B cell (primary cell): ENCODE data around the gene FCRL6. TPM values are rescaled to one million over a fixed set of nuclear protein-coding genes. Genes with fewer than 3 reads are reported as not detected.

Experiments used
- ATAC-seq: fragments of 200-7000 bp; cut with Tn5 transposase; one replicate; pipeline ENCODE4 v1.10.0; 2021; ENCODE audit warnings: low read depth, mild to moderate bottlenecking, moderate number of reproducible peaks, moderate library complexity
- CTCF ChIA-PET: fragments of 350-600 bp; sonication (Branson Sonifier 250); formaldehyde crosslinking; loops from one replicate; lab custom pipeline; 2021; ENCODE audit warnings: antibody characterized with exemption, inconsistent platforms; lab: Charles Lee
- POLR2A ChIA-PET: fragments of 350-600 bp; sonication (Branson Sonifier 250); formaldehyde crosslinking; loops from one replicate; lab custom pipeline; 2021; ENCODE audit warnings: antibody characterized with exemption; lab: Charles Lee
- DNase-seq: peaks from one replicate; pipeline ENCODE4 v3.0.0; 2013
- H2AFZ ChIP-seq: 2 replicates; pipeline ENCODE4 v1.6.1; 2012; ENCODE audit warnings: mild to moderate bottlenecking, low read depth, low read length; ENCODE audit not compliant: insufficient read depth, poor library complexity, severe bottlenecking
- H3K27ac ChIP-seq, 2 donors: 1 replicate in 1 of 2; 2 replicates in 1 of 2; pipeline ENCODE4 v1.5.1; 2012 to 2013; ENCODE audit warnings: low read length in 2 of 2, mild to moderate bottlenecking in 2 of 2, moderate library complexity in 1 of 2
- H3K27me3 ChIP-seq, 4 experiments: fragments of 200-600 bp in 1 of 4; sonication (generic) in 1 of 4; replicated peaks in 1 of 4; 1 replicate in 2 of 4; 2 replicates in 2 of 4; pipeline versions ENCODE4 v1.6.1 to v1.7.0; 2013 to 2016; ENCODE audit warnings: low read length in 3 of 4, mild to moderate bottlenecking in 2 of 4, mixed read lengths in 1 of 4, moderate library complexity in 1 of 4; ENCODE audit not compliant: insufficient read depth in 4 of 4, control insufficient read depth in 3 of 4; ENCODE audit errors: control extremely low read depth in 1 of 4
- H3K36me3 ChIP-seq, 2 experiments: replicated peaks in 1 of 2; 1 replicate in 1 of 2; 2 replicates in 1 of 2; pipeline versions ENCODE4 v1.6.1 to v1.7.1; 2013; ENCODE audit warnings: low read length in 1 of 2; ENCODE audit not compliant: insufficient read depth in 2 of 2, control insufficient read depth in 1 of 2; ENCODE audit errors: control extremely low read depth in 1 of 2, extremely low read depth in 1 of 2
- H3K4me1 ChIP-seq, 2 donors: fragments of 200-600 bp in 1 of 2; sonication (generic) in 1 of 2; 1 replicate in 1 of 2; 2 replicates in 1 of 2; pipeline versions ENCODE4 v1.5.1 to v1.6.1; 2013 to 2017; ENCODE audit warnings: low read length in 2 of 2; ENCODE audit not compliant: control insufficient read depth in 2 of 2, insufficient read depth in 2 of 2
- H3K4me2 ChIP-seq: replicated peaks from 2 replicates; pipeline ENCODE3; 2012; ENCODE audit warnings: mild to moderate bottlenecking, low read depth, low read length; ENCODE audit not compliant: poor library complexity, severe bottlenecking
- H3K4me3 ChIP-seq, 5 experiments: fragments of 200-600 bp in 1 of 5; sonication (generic) in 1 of 5; 1 replicate in 3 of 5; 2 replicates in 2 of 5; pipeline versions ENCODE4 v1.5.1 to v1.7.0; 2011 to 2016; ENCODE audit warnings: low read length in 4 of 5, mild to moderate bottlenecking in 4 of 5, low read depth in 2 of 5, control low read depth in 1 of 5, moderate library complexity in 1 of 5; ENCODE audit not compliant: insufficient read depth in 1 of 5; ENCODE audit errors: control extremely low read depth in 1 of 5, extremely low read depth in 1 of 5
- H3K79me2 ChIP-seq: fragments of 200-600 bp; sonication (generic); one replicate; pipeline ENCODE4 v1.6.0; 2016; ENCODE audit warnings: low read length; ENCODE audit not compliant: control insufficient read depth, insufficient read depth
- H3K9ac ChIP-seq: fragments of 200-600 bp; sonication (generic); 2 replicates; pipeline ENCODE4 v1.6.1; 2017; ENCODE audit warnings: mild to moderate bottlenecking, low read length, moderate library complexity
- H3K9me3 ChIP-seq, 3 donors: one replicate each; pipeline versions ENCODE4 v1.6.1 to v1.7.1; 2013; ENCODE audit warnings: low read length in 2 of 3; ENCODE audit not compliant: control insufficient read depth in 2 of 3, insufficient read depth in 1 of 3; ENCODE audit errors: control extremely low read depth in 1 of 3
- H4K20me1 ChIP-seq: 2 replicates; pipeline ENCODE4 v1.6.0; 2012; ENCODE audit warnings: mild to moderate bottlenecking, low read length; ENCODE audit not compliant: insufficient read depth, control insufficient read depth, poor library complexity, severe bottlenecking
- H3K27ac Mint-ChIP-seq: one replicate; pipeline ENCODE4 v1.8.0; 2021; ENCODE audit warnings: mixed read lengths
- H3K27me3 Mint-ChIP-seq: one replicate; pipeline ENCODE4 v1.8.0; 2021; ENCODE audit warnings: mixed read lengths
- H3K4me1 Mint-ChIP-seq: one replicate; pipeline ENCODE4 v1.8.0; 2021; ENCODE audit warnings: mixed read lengths
- H3K4me3 Mint-ChIP-seq: one replicate; pipeline ENCODE4 v1.8.0; 2021; ENCODE audit warnings: mixed read lengths
- H3K9me3 Mint-ChIP-seq: one replicate; pipeline ENCODE4 v1.8.0; 2022; ENCODE audit warnings: mixed read lengths; ENCODE audit not compliant: insufficient read depth
- EZH2 ChIP-seq: IDR thresholded peaks from 2 replicates; pipeline ENCODE4 v1.6.1; 2012; ENCODE audit warnings: borderline replicate concordance, low read depth, mild to moderate bottlenecking, moderate library complexity, low read length; ENCODE audit not compliant: insufficient read depth, poor library complexity, severe bottlenecking
- WGBS: methylation state at CpG from one replicate; pipeline ENCODE4 v1.1.5; 2013; ENCODE audit warnings: missing lambda C conversion rate; ENCODE audit not compliant: insufficient coverage; 5-methylcytosine and 5-hydroxymethylcytosine counted together
- intact Hi-C: fragments of 100-400 bp; cut with micrococcal nuclease; formaldehyde crosslinking; loops from one replicate; pipeline ENCODE4 v1.10.0; 2022
- polyA plus RNA-seq: library from polyadenylated mRNA; depleted of rRNA; stranded (reverse); fragments of >200 nt; gene quantifications from 2 replicates; pipeline ENCODE4 v1.2.3, GENCODE V29; 2012
- total RNA-seq, 2 donors: library from RNA; stranded (reverse); fragments of 120-200 nt in 1 of 2; gene quantifications; 1 replicate in 1 of 2; 2 replicates in 1 of 2; pipeline versions ENCODE4 v1.2.3 to v1.2.4, GENCODE V29; 2013 to 2022
- TF ChIP-seq, protein P1 (sequence below): fragments of 200-600 bp; IDR thresholded peaks from one replicate; pipeline ENCODE4 v1.8.0; 2022; ENCODE audit warnings: antibody characterized with exemption, mild to moderate bottlenecking

FCRL6 gene
- total and polyA plus RNA-seq, 2 donors (not counting 1 experiment from before 2014, with no cell fraction given), result 0.81 TPM; not detected in 1

- Histone ChIP-seq H3K36me3 (no peaks in the 10 kb centered on the region), H3K79me2 (no peaks in the 10 kb centered on the region), H3K9ac (no peak overlapping the region), H3K27me3 (peaks cover 0 to 15% (median 7%) of the 10 kb centered on the region in 4 experiments), H3K4me3 (no peak overlapping the region), H3K4me1 (peaks cover 8 to 10% of the 10 kb centered on the region in 2 donors), H4K20me1 (no peaks in the 10 kb centered on the region), H3K9me3 (no peaks in the 10 kb centered on the region), H2AFZ (no peak overlapping the region), H3K4me2 (no peak overlapping the region), H3K27ac (no peak overlapping the region)
- peaks cover 31% of the 10 kb centered on the region for H3K27me3 Mint-ChIP-seq
- H3K4me1 Mint-ChIP-seq, result peaks cover 6% of the 10 kb centered on the region
- intact Hi-C loops, result no loop called here
- DNase-seq, result no peak
- H3K4me3 Mint-ChIP-seq, result no peak overlapping the region
- no peak overlapping the region for H3K27ac Mint-ChIP-seq
- POLR2A ChIA-PET, result no interaction called here
- no peaks in the 10 kb centered on the region for H3K9me3 Mint-ChIP-seq
- no peak for ATAC-seq
- CTCF ChIA-PET, result interaction anchor here (1.2 to 2.4 kb wide), 3 partner anchors 23 to 232 kb away, joined by 3 to 11 read pairs (median 3); no protein-coding TSS in a partner anchor
- no CpG with 5 or more reads among the region's 2 CpGs for WGBS
- TF ChIP-seq, protein P1, sequence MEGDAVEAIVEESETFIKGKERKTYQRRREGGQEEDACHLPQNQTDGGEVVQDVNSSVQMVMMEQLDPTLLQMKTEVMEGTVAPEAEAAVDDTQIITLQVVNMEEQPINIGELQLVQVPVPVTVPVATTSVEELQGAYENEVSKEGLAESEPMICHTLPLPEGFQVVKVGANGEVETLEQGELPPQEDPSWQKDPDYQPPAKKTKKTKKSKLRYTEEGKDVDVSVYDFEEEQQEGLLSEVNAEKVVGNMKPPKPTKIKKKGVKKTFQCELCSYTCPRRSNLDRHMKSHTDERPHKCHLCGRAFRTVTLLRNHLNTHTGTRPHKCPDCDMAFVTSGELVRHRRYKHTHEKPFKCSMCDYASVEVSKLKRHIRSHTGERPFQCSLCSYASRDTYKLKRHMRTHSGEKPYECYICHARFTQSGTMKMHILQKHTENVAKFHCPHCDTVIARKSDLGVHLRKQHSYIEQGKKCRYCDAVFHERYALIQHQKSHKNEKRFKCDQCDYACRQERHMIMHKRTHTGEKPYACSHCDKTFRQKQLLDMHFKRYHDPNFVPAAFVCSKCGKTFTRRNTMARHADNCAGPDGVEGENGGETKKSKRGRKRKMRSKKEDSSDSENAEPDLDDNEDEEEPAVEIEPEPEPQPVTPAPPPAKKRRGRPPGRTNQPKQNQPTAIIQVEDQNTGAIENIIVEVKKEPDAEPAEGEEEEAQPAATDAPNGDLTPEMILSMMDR, result no peak
- TF ChIP-seq EZH2, result no peak
Observed at GRCh38 chr1:159775716-159776115, 26.4 kb upstream of the FCRL6 start.

- intact Hi-C loops, result no loop called here
- H3K4me3 Mint-ChIP-seq, result peak overlapping the region; percentile 8
- TF ChIP-seq, protein P1, result no peak
- TF ChIP-seq EZH2, result no peak
- H3K27ac Mint-ChIP-seq, result no peak overlapping the region
- ChIA-PET POLR2A (no interaction called here), CTCF (interaction anchor here (1.0 to 1.6 kb wide), 2 partner anchors 18 to 229 kb away, joined by 3 to 6 read pairs; no protein-coding TSS in a partner anchor)
- no peak for ATAC-seq
- Histone ChIP-seq H3K27ac (no peak overlapping the region), H4K20me1 (no peaks in the 10 kb centered on the region), H3K36me3 (no peaks in the 10 kb centered on the region), H3K9ac (no peak overlapping the region), H3K4me2 (no peak overlapping the region), H2AFZ (no peak overlapping the region), H3K27me3 (peaks cover 0 to 7% (median under 1%) of the 10 kb centered on the region in 4 experiments), H3K79me2 (no peaks in the 10 kb centered on the region), H3K4me3 (no peak overlapping the region), H3K9me3 (no peaks in the 10 kb centered on the region), H3K4me1 (peaks cover 13 to 15% of the 10 kb centered on the region in 2 donors)
- no peak for DNase-seq
- 80% methylated on average over 2 of the region's 4 CpGs for WGBS
- H3K9me3 Mint-ChIP-seq, result no peaks in the 10 kb centered on the region
- H3K27me3 Mint-ChIP-seq, result peaks cover 15% of the 10 kb centered on the region
- H3K4me1 Mint-ChIP-seq, result peaks cover 9% of the 10 kb centered on the region
Observed at GRCh38 chr1:159778266-159778665, 23.9 kb upstream of the FCRL6 start.
